H1 (cell line): ENCODE measurements around the gene CCDC152. TPM values are rescaled to one million over a fixed set of nuclear protein-coding genes. Genes with fewer than 3 reads are reported as not detected.

ENCODE experiments used
- CTCF ChIA-PET: fragments of 300-600 bp; sonication (Branson Sonifier 250); formaldehyde crosslinking; loops from one replicate; lab custom pipeline; 2021; ENCODE audit not compliant: partially characterized antibody; lab: Charles Lee
- POLR2A ChIA-PET: fragments of 300-600 bp; sonication (Branson Sonifier 250); formaldehyde crosslinking; loops from one replicate; lab custom pipeline; 2021; ENCODE audit warnings: inconsistent platforms; ENCODE audit not compliant: partially characterized antibody; lab: Charles Lee
- DNase-seq, 2 experiments: peaks; one replicate each; pipeline versions ENCODE4 v3.0.0 to v3.0.0-alpha.2; 2010 to 2022; ENCODE audit warnings: low spot score in 2 of 2, low read depth in 1 of 2, mixed read lengths in 1 of 2
- FAIRE-seq: peaks from 2 replicates; lab custom pipeline; 2011; peaks lifted over from hg19 to GRCh38; lab: Jason Lieb, UNC
- H2AFZ ChIP-seq: 2 replicates; pipeline ENCODE4 v1.8.1; 2012; ENCODE audit warnings: low read length, inconsistent platforms
- H2AK5ac ChIP-seq: 2 replicates; pipeline ENCODE4 v1.6.1; 2013; ENCODE audit warnings: low read depth, low read length
- H2BK120ac ChIP-seq: replicated peaks from 2 replicates; pipeline ENCODE3; 2013; ENCODE audit warnings: low read depth, low read length, inconsistent platforms
- H2BK12ac ChIP-seq: 2 replicates; pipeline ENCODE4 v1.6.1; 2013; ENCODE audit warnings: low read depth, low read length
- H2BK15ac ChIP-seq: 2 replicates; pipeline ENCODE4 v1.6.1; 2013; ENCODE audit warnings: low read length
- H2BK20ac ChIP-seq: 2 replicates; pipeline ENCODE4 v1.6.1; 2013; ENCODE audit warnings: low read length
- H2BK5ac ChIP-seq: 2 replicates; pipeline ENCODE4 v1.6.1; 2013; ENCODE audit warnings: low read depth, low read length
- H3K14ac ChIP-seq: 2 replicates; pipeline ENCODE4 v1.6.1; 2013; ENCODE audit warnings: inconsistent platforms; ENCODE audit not compliant: insufficient read length
- H3K18ac ChIP-seq: 2 replicates; pipeline ENCODE4 v1.6.1; 2013; ENCODE audit warnings: low read length; ENCODE audit errors: extremely low read depth
- H3K23ac ChIP-seq: 2 replicates; pipeline ENCODE4 v1.6.1; 2013; ENCODE audit warnings: inconsistent platforms; ENCODE audit not compliant: insufficient read length
- H3K23me2 ChIP-seq: 2 replicates; pipeline ENCODE4 v1.6.1; 2013; ENCODE audit warnings: low read depth, low read length
- H3K27ac ChIP-seq: 2 replicates; pipeline ENCODE4 v1.6.1; 2011; ENCODE audit warnings: low read depth, low read length, inconsistent platforms
- H3K27me3 ChIP-seq, 4 experiments: replicated peaks in 1 of 4; 1 replicate in 1 of 4; 2 replicates in 3 of 4; pipeline versions ENCODE4 v1.6.1 to v1.8.1; 2011 to 2013; ENCODE audit warnings: low read length in 3 of 4, mild to moderate bottlenecking in 3 of 4, inconsistent platforms in 2 of 4, mixed read lengths in 2 of 4, moderate library complexity in 1 of 4; ENCODE audit not compliant: control insufficient read depth in 3 of 4, insufficient read depth in 3 of 4; ENCODE audit errors: extremely low read depth in 1 of 4
- H3K36me3 ChIP-seq, 4 experiments: 2 replicates each; pipeline versions ENCODE4 v1.6.1 to v1.8.1; 2011 to 2013; ENCODE audit warnings: mild to moderate bottlenecking in 4 of 4, low read length in 3 of 4, moderate library complexity in 2 of 4, control low read depth in 1 of 4, inconsistent platforms in 1 of 4; ENCODE audit not compliant: insufficient read depth in 4 of 4, control insufficient read depth in 2 of 4
- H3K4ac ChIP-seq: replicated peaks from 2 replicates; pipeline ENCODE3; 2013; ENCODE audit warnings: low read length, low read depth, mixed read lengths, inconsistent platforms; ENCODE audit not compliant: insufficient read length
- H3K4me1 ChIP-seq, 4 experiments: replicated peaks in 1 of 4; 1 replicate in 1 of 4; 2 replicates in 3 of 4; pipeline versions ENCODE4 v1.6.1 to v1.8.1; 2011 to 2013; ENCODE audit warnings: low read length in 3 of 4, inconsistent platforms in 2 of 4, mixed read lengths in 1 of 4; ENCODE audit not compliant: insufficient read depth in 4 of 4, control insufficient read depth in 3 of 4
- H3K4me2 ChIP-seq, 2 experiments: 2 replicates each; pipeline versions ENCODE4 v1.6.1 to v1.8.1; 2011 to 2013; ENCODE audit warnings: low read depth in 2 of 2, low read length in 2 of 2, control low read depth in 1 of 2, inconsistent platforms in 1 of 2, mild to moderate bottlenecking in 1 of 2; ENCODE audit not compliant: insufficient read depth in 1 of 2
- H3K4me3 ChIP-seq, 4 experiments: fragments of 200-600, 300-600 bp in 1 of 4; sonication (generic), shearing (Covaris generic), sonication (Bioruptor Twin) in 1 of 4; 2 replicates each; pipeline versions ENCODE4 v1.5.1 to v1.8.1; 2011 to 2016; ENCODE audit warnings: low read length in 4 of 4, low read depth in 3 of 4, control low read depth in 2 of 4, inconsistent platforms in 2 of 4, mild to moderate bottlenecking in 2 of 4, mixed read lengths in 1 of 4, moderate library complexity in 1 of 4; ENCODE audit not compliant: insufficient read depth in 2 of 4; ENCODE audit errors: extremely low read depth in 1 of 4
- H3K56ac ChIP-seq: replicated peaks from 2 replicates; pipeline ENCODE3; 2013; ENCODE audit warnings: low read depth, mild to moderate bottlenecking, mixed read lengths, low read length, inconsistent platforms; ENCODE audit not compliant: insufficient read length
- H3K79me1 ChIP-seq: 2 replicates; pipeline ENCODE4 v1.6.1; 2013; ENCODE audit warnings: low read depth, low read length, control low read depth
- H3K79me2 ChIP-seq, 2 experiments: 2 replicates each; pipeline versions ENCODE4 v1.6.1 to v1.8.1; 2012 to 2013; ENCODE audit warnings: low read length in 2 of 2, mild to moderate bottlenecking in 2 of 2, inconsistent platforms in 1 of 2; ENCODE audit not compliant: insufficient read depth in 2 of 2, control insufficient read depth in 1 of 2
- H3K9ac ChIP-seq, 4 experiments: replicated peaks in 1 of 4; 1 replicate in 1 of 4; 2 replicates in 3 of 4; pipeline versions ENCODE4 v1.6.1 to v1.8.1; 2011 to 2013; ENCODE audit warnings: low read depth in 3 of 4, low read length in 3 of 4, control low read depth in 2 of 4, mild to moderate bottlenecking in 2 of 4, moderate library complexity in 2 of 4, inconsistent platforms in 1 of 4; ENCODE audit errors: extremely low read depth in 1 of 4
- H3K9me3 ChIP-seq, 2 experiments: 2 replicates each; pipeline versions ENCODE4 v1.6.1 to v1.8.1; 2012 to 2013; ENCODE audit warnings: mild to moderate bottlenecking in 2 of 2, moderate library complexity in 2 of 2, control low read depth in 1 of 2, inconsistent platforms in 1 of 2, low read depth in 1 of 2, low read length in 1 of 2, mixed read lengths in 1 of 2; ENCODE audit not compliant: insufficient read depth in 2 of 2
- H4K20me1 ChIP-seq, 2 experiments: replicated peaks in 1 of 2; 2 replicates each; pipeline versions ENCODE3 to v1.8.1; 2011 to 2013; ENCODE audit warnings: inconsistent platforms in 2 of 2, low read length in 2 of 2, mild to moderate bottlenecking in 1 of 2; ENCODE audit not compliant: insufficient read depth in 2 of 2, control insufficient read depth in 1 of 2
- H4K5ac ChIP-seq: 2 replicates; pipeline ENCODE4 v1.6.1; 2013; ENCODE audit warnings: low read length, low read depth, mixed read lengths, inconsistent platforms; ENCODE audit not compliant: insufficient read length
- H4K8ac ChIP-seq: 2 replicates; pipeline ENCODE4 v1.8.0; 2013; ENCODE audit warnings: mild to moderate bottlenecking, moderate library complexity, low read length, inconsistent platforms; ENCODE audit not compliant: insufficient read depth; ENCODE audit errors: extremely low read depth
- H4K91ac ChIP-seq: replicated peaks from 2 replicates; pipeline ENCODE3; 2013; ENCODE audit warnings: low read length, mixed read lengths, inconsistent platforms; ENCODE audit not compliant: insufficient read length
- BACH1 ChIP-seq: IDR thresholded peaks from 2 replicates; pipeline ENCODE4 v1.6.1; 2012; ENCODE audit warnings: low read length, improper control_type of control experiment
- CEBPB ChIP-seq: IDR thresholded peaks from 2 replicates; pipeline ENCODE4 v1.6.1; 2012; ENCODE audit warnings: low read depth, low read length
- EZH2 ChIP-seq: fragments of 200-600 bp; sonication (generic); IDR thresholded peaks from 2 replicates; pipeline ENCODE4 v1.7.1; 2012; ENCODE audit warnings: low read depth, mild to moderate bottlenecking, moderate library complexity, low read length, inconsistent platforms; ENCODE audit not compliant: severe bottlenecking
- HDAC2 ChIP-seq, 2 experiments: fragments of 300-600 bp in 1 of 2; sonication (generic) in 1 of 2; IDR thresholded peaks; 2 replicates each; pipeline ENCODE4 v1.6.1; 2011 to 2012; ENCODE audit warnings: low read depth in 2 of 2, low read length in 2 of 2, mild to moderate bottlenecking in 2 of 2, moderate library complexity in 2 of 2, borderline replicate concordance in 1 of 2, inconsistent platforms in 1 of 2
- JUND ChIP-seq: IDR thresholded peaks from 2 replicates; pipeline ENCODE4 v1.6.1; 2011; ENCODE audit warnings: mild to moderate bottlenecking, improper control_type of control experiment, low read length
- KDM4A ChIP-seq: IDR thresholded peaks from one replicate; pipeline ENCODE4 v1.7.1; 2012; ENCODE audit warnings: low read depth, mild to moderate bottlenecking, moderate library complexity, low read length, inconsistent platforms; ENCODE audit not compliant: severe bottlenecking
- POU5F1 ChIP-seq: IDR thresholded peaks from 2 replicates; pipeline ENCODE4 v1.6.1; 2011; ENCODE audit warnings: low read depth, mild to moderate bottlenecking, low read length, moderate library complexity
- polyA plus RNA-seq, 7 experiments: library from polyadenylated mRNA; depleted of rRNA in 3 of 7; stranded (reverse) in 5 of 7; unstranded in 2 of 7; fragments of >200 nt in 5 of 7; fragments of 200-250 nt in 2 of 7; gene quantifications; 1 replicate in 5 of 7; 2 replicates in 1 of 7; 4 replicates in 1 of 7; pipeline versions ENCODE4 v1.2.1 to v1.2.3, GENCODE V29; 2011 to 2013; ENCODE audit warnings: missing spikeins in 2 of 7, mixed read lengths in 2 of 7
- total RNA-seq: library from RNA; stranded (reverse); fragmentation: NEBNext Ultra II Directional; extraction: Animal tissue kit (Norgen Biotek cat#: 25700); gene quantifications from 2 replicates; pipeline ENCODE4 v1.2.1, GENCODE V29; 2021
- TF ChIP-seq, protein P1 (sequence below), 3 experiments: IDR thresholded peaks; 1 replicate in 2 of 3; 2 replicates in 1 of 3; pipeline versions ENCODE4 v1.5.1 to v1.6.1; 2011; ENCODE audit warnings: low read length in 3 of 3, mild to moderate bottlenecking in 3 of 3, inconsistent platforms in 2 of 3, low read depth in 1 of 3, moderate library complexity in 1 of 3; ENCODE audit not compliant: insufficient read depth in 1 of 3; ENCODE audit errors: control extremely low read depth in 1 of 3

Gene CCDC152
- total and polyA plus RNA-seq, 2 of the 8 experiments (the other 6 are each of a cell fraction or from before 2014, with no cell fraction given), result 2.6 to 9.5 TPM

DNA sequence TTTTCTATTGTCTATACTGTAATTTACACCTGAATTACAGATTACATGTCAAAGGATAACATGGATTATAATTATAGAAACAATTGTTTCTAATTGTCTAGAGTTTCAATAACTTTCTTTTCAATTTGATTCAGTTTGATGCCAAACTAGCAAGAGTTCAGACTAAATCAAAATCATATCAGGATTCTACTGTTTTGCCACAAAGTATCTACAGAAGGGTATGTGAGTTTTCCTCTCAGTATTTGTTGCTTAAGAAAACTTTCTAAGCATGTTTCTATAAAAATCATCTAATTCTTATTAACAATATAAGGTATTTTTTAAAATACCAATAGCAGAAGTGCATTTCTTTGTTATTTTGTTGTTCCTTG is 42.6 kb downstream of the CCDC152 start:
- no peak overlapping the region for H4K8ac ChIP-seq
- no peak for FAIRE-seq
- TF ChIP-seq HDAC2 (IDR thresholded peaks at IDR 0.05; ENCODE audit: borderline replicate concordance in 1 of 2, low read depth in 2 of 2, low read length in 2 of 2) (no peak), EZH2 (no peak), JUND (no peak), CEBPB (no peak), POU5F1 (no peak), KDM4A (no peak), BACH1 (no peak)
- TF ChIP-seq, protein P1, sequence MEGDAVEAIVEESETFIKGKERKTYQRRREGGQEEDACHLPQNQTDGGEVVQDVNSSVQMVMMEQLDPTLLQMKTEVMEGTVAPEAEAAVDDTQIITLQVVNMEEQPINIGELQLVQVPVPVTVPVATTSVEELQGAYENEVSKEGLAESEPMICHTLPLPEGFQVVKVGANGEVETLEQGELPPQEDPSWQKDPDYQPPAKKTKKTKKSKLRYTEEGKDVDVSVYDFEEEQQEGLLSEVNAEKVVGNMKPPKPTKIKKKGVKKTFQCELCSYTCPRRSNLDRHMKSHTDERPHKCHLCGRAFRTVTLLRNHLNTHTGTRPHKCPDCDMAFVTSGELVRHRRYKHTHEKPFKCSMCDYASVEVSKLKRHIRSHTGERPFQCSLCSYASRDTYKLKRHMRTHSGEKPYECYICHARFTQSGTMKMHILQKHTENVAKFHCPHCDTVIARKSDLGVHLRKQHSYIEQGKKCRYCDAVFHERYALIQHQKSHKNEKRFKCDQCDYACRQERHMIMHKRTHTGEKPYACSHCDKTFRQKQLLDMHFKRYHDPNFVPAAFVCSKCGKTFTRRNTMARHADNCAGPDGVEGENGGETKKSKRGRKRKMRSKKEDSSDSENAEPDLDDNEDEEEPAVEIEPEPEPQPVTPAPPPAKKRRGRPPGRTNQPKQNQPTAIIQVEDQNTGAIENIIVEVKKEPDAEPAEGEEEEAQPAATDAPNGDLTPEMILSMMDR (IDR thresholded peaks at IDR 0.05; ENCODE audit: control extremely low read depth in 1 of 3, insufficient read depth in 1 of 3, low read depth in 1 of 3, low read length in 3 of 3), result no peak
- H2AFZ ChIP-seq, result no peak overlapping the region
- H2BK12ac ChIP-seq, result no peak overlapping the region
- no peak overlapping the region for H3K56ac ChIP-seq
- H3K4me2 ChIP-seq, result no peak overlapping the region
- POLR2A ChIA-PET, result no interaction called here
- H3K18ac ChIP-seq, result no peak overlapping the region
- no peak overlapping the region for H2BK5ac ChIP-seq
- no peaks in the 10 kb centered on the region for H3K79me1 ChIP-seq
- no peak overlapping the region for H3K4ac ChIP-seq
- H3K27ac ChIP-seq, result no peak overlapping the region
- no peak overlapping the region for H2BK20ac ChIP-seq
- CTCF ChIA-PET, result interaction anchor here (0.8 kb wide), 1 partner anchor 626 kb away, joined by 3 read pairs; no protein-coding TSS in a partner anchor
- H3K36me3 ChIP-seq, result peaks cover 0 to 14% (median 3%) of the 10 kb centered on the region in 4 experiments; a peak in 2 of 8 replicates
- H2AK5ac ChIP-seq, result no peak overlapping the region
- H4K20me1 ChIP-seq, result no peaks in the 10 kb centered on the region
- H3K14ac ChIP-seq, result no peak overlapping the region
- H3K79me2 ChIP-seq, result no peaks in the 10 kb centered on the region
- H3K27me3 ChIP-seq, result no peaks in the 10 kb centered on the region
- H4K91ac ChIP-seq, result no peak overlapping the region
- H2BK15ac ChIP-seq, result no peak overlapping the region
- H3K9me3 ChIP-seq, result no peaks in the 10 kb centered on the region
- no peak for DNase-seq
- H3K23ac ChIP-seq, result no peak overlapping the region
- no peak overlapping the region for H4K5ac ChIP-seq
- H2BK120ac ChIP-seq, result no peak overlapping the region
- no peak overlapping the region for H3K9ac ChIP-seq
- H3K23me2 ChIP-seq, result peaks cover 2% of the 10 kb centered on the region; the same call in 1 of the 2 replicates
- H3K4me3 ChIP-seq, result no peak overlapping the region
- H3K4me1 ChIP-seq, result no peaks in the 10 kb centered on the region
